NOMO-1 treated with dmso at 0.1 percent for 144 hours (cell line): ENCODE measurements around the gene USP31.

ENCODE experiments used
- DNase-seq: peaks from one replicate; lab custom pipeline; 2025; ENCODE audit not compliant: unreplicated experiment; lab: John Stamatoyannopoulos, UW

The USP31 gene

DNA sequence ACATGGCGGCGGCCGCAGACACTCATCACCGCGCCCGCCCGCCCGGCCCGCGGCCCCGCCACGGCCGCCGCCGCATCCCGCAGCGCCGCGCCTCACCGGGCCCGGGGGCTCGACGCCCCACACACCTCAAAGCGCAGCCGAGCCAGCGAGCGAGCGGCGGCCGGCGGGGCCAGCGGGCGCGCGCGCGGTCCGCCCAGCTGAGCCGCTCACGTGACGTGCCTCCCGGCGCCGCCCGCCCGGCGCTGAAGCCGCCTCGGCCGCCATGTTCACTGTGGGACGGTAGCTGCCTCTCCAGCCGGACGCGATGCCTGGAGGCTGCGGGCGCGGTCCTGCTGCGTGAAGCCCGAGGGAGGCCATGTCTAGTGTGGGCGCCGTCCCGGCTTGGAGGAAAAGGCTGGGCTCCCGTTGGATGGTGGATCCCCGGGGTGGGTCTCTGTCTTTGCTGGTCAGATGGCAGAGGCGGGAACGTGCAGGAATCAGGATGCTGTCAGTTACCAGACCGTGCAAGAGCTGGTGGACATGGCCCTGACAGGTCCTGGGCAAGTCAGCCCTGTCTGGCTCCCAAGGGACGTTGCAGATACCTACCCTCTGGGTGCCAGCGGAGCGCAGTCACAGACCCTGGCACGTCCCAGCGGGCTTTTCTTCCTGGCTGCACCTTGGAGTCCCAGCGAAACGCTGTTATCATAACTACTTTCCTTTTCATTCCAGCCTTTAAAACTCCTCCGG lies at the start of gene USP31:
USP31 (minus strand) TSS at position 186 of the 726 bp plus-strand sequence; CDS start at position 4, 182 bp downstream.
- peak; percentile 78 for DNase-seq

- no peak for DNase-seq
These were observed 47.3 kb upstream of the USP31 start for GRCh38 chr16:23196539-23196938.

- DNase-seq = no peak
These were observed 46.2 kb upstream of the USP31 start for GRCh38 chr16:23195366-23195978.

DNA sequence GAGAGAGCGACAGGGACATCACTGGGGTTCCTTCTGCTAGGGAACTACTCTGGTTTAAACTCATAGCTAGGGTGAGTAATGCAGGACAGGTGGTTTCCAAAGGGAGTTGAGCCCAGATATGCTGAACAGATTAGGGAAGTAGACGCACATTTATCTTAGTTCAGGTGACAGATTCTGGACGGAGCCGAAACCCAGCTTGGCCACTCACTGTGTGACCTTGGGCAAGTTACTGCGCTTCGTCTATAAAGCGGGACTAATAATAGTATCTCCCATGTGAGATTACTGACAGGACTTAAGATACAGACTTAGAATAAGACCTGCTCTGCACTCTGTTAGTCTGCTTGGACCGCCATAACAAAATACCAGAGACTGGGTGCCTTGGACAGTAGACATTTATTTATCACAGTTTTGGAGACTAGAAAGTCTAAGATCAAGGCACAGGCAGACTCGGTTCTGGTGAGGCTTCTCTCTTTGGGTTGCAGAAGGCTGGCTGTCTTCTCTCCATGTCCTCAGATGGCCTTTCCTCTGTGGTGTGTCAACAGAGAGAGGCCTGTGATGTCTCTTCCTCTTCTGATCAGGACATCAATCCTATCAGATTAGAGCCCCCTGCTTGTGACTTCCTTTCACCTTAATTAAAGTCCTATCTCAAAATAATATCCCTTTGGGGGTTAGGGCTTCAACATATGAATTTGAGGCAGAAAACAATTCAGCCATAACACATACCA lies 45.4 kb upstream of the USP31 start:
- no peak for DNase-seq

DNA sequence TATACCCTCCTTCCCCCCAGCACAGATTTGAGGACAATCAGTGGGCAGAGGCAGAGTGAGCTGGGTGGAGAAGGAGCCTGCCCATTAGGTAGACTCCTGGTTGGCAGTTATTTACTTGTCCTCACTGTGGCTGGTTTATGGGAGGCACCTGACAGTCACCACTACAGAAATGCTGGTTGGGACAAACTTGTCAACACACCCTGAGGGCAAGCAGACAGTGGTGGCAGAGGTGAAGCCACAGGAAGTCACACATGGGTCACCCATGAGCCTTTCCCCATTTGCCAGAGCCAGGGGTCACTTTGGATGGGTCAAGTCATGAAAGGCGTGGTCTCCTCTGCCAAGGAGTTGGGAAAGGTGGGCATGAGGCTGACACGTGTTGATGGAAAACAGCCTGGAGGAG lies 39.7 kb upstream of the USP31 start:
- DNase-seq = no peak

GRCh38 chr16:23187341-23187740 lies 38.1 kb upstream of the USP31 start:
- DNase-seq = no peak

DNA sequence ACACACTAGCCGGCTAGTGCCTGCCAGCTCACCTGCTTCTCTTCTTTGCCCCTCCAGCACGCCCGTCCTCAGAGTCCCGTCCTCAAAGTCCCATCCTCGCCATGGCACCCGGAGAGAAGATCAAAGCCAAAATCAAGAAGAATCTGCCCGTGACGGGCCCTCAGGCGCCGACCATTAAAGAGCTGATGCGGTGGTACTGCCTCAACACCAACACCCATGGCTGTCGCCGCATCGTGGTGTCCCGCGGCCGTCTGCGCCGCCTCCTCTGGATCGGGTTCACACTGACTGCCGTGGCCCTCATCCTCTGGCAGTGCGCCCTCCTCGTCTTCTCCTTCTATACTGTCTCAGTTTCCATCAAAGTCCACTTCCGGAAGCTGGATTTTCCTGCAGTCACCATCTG lies 36.9 kb upstream of the USP31 start:
- DNase-seq = no peak

DNA sequence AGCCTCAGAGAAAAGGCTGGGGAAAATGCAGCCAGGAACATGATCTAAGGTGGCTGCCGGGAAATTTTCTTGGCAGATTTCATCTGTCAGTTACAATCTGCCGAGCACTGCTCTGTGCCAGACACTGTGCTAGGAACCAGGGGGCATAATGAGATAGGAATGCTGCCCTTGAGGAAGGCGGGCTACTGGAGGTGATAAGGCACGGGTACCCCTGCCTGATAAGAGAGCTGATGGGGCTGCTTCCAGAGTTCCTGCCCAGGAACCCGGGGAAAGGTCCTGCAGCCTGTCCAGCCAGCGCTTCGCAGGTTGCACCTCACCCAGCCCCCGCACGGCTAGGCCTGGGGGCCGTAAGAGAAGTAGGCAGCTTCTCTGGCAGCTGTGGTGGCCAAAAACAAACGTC lies 36.4 kb upstream of the USP31 start:
- DNase-seq = no peak

DNA sequence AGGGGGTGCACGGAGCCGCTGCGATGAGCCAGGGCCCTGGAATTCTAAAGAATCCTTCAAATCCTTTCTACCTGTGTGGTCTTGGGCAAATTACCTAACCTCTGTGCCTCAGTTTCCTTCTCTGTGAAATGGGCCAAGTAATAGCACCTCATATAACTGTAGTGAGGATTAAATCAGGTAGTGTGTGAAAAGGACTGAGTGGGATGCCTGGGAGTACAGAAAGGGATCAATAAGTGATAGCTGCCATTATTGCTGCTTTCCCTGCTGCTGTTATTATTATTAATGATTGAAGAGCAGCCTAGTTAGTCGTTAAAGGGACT lies 34.3 kb upstream of the USP31 start:
- no peak for DNase-seq

GRCh38 chr16:23182679-23183542 lies 33.7 kb upstream of the USP31 start, which contains the start of gene SCNN1G:
SCNN1G (plus strand) TSS chr16:23182745; CDS start chr16:23186272, 3,527 bp downstream.
- no peak for DNase-seq

DNA sequence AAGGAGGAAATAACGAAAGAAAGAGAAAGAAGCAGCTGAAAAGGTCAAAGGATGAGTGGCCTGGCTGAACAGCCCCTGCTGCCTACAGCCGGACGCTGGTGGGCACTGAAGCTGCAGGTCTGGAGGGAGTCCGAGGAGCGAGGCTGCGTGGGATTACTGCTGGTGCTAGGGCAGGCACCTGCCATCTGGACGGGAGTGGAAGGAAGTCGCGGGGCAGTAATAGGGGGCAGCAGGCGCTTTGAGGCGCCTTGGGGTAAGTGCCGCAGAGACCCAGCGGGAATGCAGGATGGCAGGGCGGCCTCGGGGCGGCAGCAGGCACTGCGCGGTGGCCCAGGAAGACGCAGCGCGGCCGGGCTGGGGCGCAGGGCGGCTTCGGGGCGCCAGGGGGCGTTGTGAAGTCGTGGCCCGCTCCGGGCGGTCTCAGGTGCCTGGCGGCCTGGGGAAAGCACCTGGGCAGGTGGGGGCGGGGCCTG lies 33.0 kb upstream of the USP31 start:
- DNase-seq = no peak

DNA sequence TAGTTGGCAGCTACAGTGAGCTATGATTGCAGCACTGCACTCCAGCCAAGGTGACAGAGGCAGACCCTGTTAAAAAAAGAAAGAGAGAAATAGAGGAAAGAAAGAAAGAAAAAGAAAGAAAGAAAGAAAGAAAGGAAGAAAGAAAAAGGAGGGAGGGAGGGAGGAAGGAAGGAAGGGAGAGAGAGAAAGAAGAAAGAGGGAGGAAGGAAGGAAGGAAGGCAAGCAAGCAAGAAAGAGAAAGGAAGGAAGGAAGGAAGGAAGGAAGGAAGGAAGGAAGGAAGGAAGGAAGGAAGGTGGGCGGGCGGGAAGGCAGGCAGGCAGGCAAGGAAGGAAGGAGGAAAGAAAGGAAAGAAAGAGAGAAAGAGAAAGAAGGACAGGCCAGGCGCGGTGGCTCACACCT lies 32.3 kb upstream of the USP31 start:
- no peak for DNase-seq

- no peak for DNase-seq
These were observed 26.4 kb upstream of the USP31 start for GRCh38 chr16:23175651-23176050.

DNA sequence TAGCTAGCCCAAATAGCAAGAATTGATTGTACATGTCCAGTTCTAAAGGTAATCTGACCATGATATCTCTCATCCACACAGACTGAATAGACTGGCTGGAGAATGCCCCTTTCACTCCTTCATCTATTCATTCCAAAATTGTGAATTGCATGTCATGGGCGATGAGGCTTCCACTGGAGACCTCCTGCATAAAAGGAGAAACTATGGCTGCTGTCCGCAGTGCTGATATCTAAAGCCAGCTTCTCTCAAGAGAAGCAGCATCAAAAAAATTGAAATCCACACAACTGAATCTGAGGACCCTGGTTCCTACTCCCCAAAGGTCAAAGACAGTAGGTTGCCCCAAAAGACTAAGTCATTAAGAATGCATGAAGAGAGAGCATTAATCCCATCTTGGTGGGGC lies 25.4 kb upstream of the USP31 start:
- no peak for DNase-seq

DNA sequence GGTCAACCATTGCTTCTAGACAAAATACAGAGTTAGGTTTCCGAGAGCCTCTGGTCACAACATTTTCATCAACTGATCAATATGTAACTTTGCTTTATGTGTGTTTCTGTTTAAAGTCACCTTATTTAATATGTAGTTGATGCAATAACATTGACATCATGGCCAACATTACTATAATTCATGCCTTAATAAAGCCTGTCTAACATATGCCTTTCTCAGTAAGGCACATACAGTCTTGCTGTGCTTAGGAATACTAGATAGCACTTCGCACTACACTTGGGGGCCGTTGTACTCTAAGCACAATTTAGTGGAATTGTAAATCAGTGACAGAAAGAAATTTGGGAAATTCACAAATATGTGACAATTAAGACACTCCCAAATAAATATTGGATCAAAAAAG lies 23.7 kb upstream of the USP31 start:
- no peak for DNase-seq

- DNase-seq = no peak
These were observed 23.3 kb upstream of the USP31 start for GRCh38 chr16:23172583-23172982.

- no peak for DNase-seq
These were observed 15.5 kb upstream of the USP31 start for GRCh38 chr16:23164736-23165135.

- DNase-seq = no peak
These were observed 14.7 kb upstream of the USP31 start for GRCh38 chr16:23163921-23164320.

DNA sequence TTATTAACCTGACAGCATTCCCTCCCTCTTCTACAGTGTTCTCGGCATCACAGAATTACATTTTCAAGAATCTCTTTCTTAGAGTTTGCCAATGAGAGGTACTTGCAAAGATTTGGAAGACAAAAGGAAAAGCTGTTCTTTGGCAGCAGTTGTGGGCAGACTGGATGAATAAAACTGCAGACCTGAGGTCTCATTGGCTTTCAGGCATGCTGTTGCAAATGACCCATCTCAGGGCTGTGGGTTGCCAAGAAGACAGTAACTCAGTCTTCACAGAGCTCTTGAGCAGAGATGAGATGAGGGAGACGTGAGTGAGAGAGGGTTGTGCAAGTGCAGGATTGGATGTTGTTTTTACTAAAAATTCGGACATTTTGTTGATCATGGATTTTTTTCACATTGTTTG lies 11.3 kb upstream of the USP31 start:
- no peak for DNase-seq

DNA sequence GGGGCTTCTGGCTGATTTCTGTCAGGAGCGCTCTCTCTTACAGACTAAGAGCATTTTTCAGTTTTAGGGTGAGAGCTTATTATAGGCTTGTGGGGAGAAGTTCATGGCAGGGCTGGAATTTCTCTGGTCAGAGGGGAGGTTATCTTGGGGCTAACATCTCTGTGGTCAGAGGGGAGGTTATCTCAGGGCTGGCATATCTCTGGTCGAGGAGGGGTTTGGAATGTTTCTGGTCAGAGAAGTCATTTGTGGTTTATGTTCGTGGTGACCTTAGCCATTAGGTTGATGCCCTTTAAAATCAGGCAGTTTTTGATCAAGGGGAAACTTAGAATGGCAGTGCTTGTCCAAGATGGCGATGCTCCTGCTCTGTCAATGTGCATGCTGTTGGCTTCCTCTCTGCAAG lies 10.8 kb upstream of the USP31 start:
- no peak for DNase-seq

GRCh38 chr16:23158114-23158513 lies 8.9 kb upstream of the USP31 start:
- no peak for DNase-seq
